Measurements from ENCODE around the gene ZNF343.
"Not testable (repeated sequence)": the region's sequence is repeated elsewhere in the genome, so short reads cannot be mapped to it uniquely, and the experiment has no call there.

The ZNF343 gene

GRCh38 chr20:2535711-2536559, 27.2 kb upstream of the ZNF343 start:
- H3K9ac ChIP-seq (ENCODE audit: low read depth in 1 of 2, low read length in 2 of 2) = no peak overlapping the region
- H3K4me3 ChIP-seq (ENCODE audit: low read depth in 1 of 2, low read length in 2 of 2) = no peak overlapping the region
- no peaks in the 10 kb centered on the region for H3K27me3 ChIP-seq (ENCODE audit: control insufficient read depth in 1 of 2, insufficient read depth in 2 of 2, low read length in 2 of 2)
- no peaks in the 10 kb centered on the region for H3K36me3 ChIP-seq (ENCODE audit: control insufficient read depth in 1 of 2, insufficient read depth in 2 of 2, low read length in 2 of 2)
- no peaks in the 10 kb centered on the region for H3K4me1 ChIP-seq (ENCODE audit: control insufficient read depth in 1 of 2, insufficient read depth in 2 of 2, low read length in 2 of 2)
- no peaks in the 10 kb centered on the region for H3K9me3 ChIP-seq (ENCODE audit: control insufficient read depth in 1 of 2, low read length in 2 of 2)
- H3K27ac ChIP-seq (ENCODE audit: low read depth, low read length) = no peak overlapping the region

- Histone ChIP-seq H3K4me3 (ENCODE audit: low read depth in 1 of 2, low read length in 2 of 2) (no peak overlapping the region), H3K36me3 (ENCODE audit: control insufficient read depth in 1 of 2, insufficient read depth in 2 of 2, low read length in 2 of 2) (no peaks in the 10 kb centered on the region), H3K27me3 (ENCODE audit: control insufficient read depth in 1 of 2, insufficient read depth in 2 of 2, low read length in 2 of 2) (no peaks in the 10 kb centered on the region), H3K9me3 (ENCODE audit: control insufficient read depth in 1 of 2, low read length in 2 of 2) (no peaks in the 10 kb centered on the region), H3K4me1 (ENCODE audit: control insufficient read depth in 1 of 2, insufficient read depth in 2 of 2, low read length in 2 of 2) (no peaks in the 10 kb centered on the region), H3K9ac (ENCODE audit: low read depth in 1 of 2, low read length in 2 of 2) (no peak overlapping the region), H3K27ac (ENCODE audit: low read depth, low read length) (no peak overlapping the region)
Measured at GRCh38 chr20:2533118-2533517, 24.4 kb upstream of the ZNF343 start.

- H3K36me3 ChIP-seq (ENCODE audit: control insufficient read depth in 1 of 2, insufficient read depth in 2 of 2, low read length in 2 of 2) = no peaks in the 10 kb centered on the region
- H3K4me1 ChIP-seq (ENCODE audit: control insufficient read depth in 1 of 2, insufficient read depth in 2 of 2, low read length in 2 of 2) = peaks cover 0 to 4% of the 10 kb centered on the region in 2 donors
- H3K27ac ChIP-seq (ENCODE audit: low read depth, low read length) = no peak overlapping the region
- no peaks in the 10 kb centered on the region for H3K27me3 ChIP-seq (ENCODE audit: control insufficient read depth in 1 of 2, insufficient read depth in 2 of 2, low read length in 2 of 2)
- no peaks in the 10 kb centered on the region for H3K9me3 ChIP-seq (ENCODE audit: control insufficient read depth in 1 of 2, low read length in 2 of 2)
- H3K4me3 ChIP-seq (ENCODE audit: low read depth in 1 of 2, low read length in 2 of 2) = no peak overlapping the region
- H3K9ac ChIP-seq (ENCODE audit: low read depth in 1 of 2, low read length in 2 of 2) = no peak overlapping the region
Measured at GRCh38 chr20:2528671-2529271, 20.1 kb upstream of the ZNF343 start.

GRCh38 chr20:2527762-2528161, 19.0 kb upstream of the ZNF343 start:
- H3K4me1 ChIP-seq (ENCODE audit: control insufficient read depth in 1 of 2, insufficient read depth in 2 of 2, low read length in 2 of 2) = peaks cover 0 to 4% of the 10 kb centered on the region in 2 donors
- no peak overlapping the region for H3K27ac ChIP-seq (ENCODE audit: low read depth, low read length)
- H3K9me3 ChIP-seq (ENCODE audit: control insufficient read depth in 1 of 2, low read length in 2 of 2) = no peaks in the 10 kb centered on the region
- H3K4me3 ChIP-seq (ENCODE audit: low read depth in 1 of 2, low read length in 2 of 2) = no peak overlapping the region
- H3K9ac ChIP-seq (ENCODE audit: low read depth in 1 of 2, low read length in 2 of 2) = no peak overlapping the region
- no peaks in the 10 kb centered on the region for H3K36me3 ChIP-seq (ENCODE audit: control insufficient read depth in 1 of 2, insufficient read depth in 2 of 2, low read length in 2 of 2)
- no peaks in the 10 kb centered on the region for H3K27me3 ChIP-seq (ENCODE audit: control insufficient read depth in 1 of 2, insufficient read depth in 2 of 2, low read length in 2 of 2)

- H3K4me1 ChIP-seq (ENCODE audit: control insufficient read depth in 1 of 2, insufficient read depth in 2 of 2, low read length in 2 of 2) = peaks cover 4 to 10% of the 10 kb centered on the region in 2 donors
- H3K9me3 ChIP-seq (ENCODE audit: control insufficient read depth in 1 of 2, low read length in 2 of 2); H3K27me3 ChIP-seq (ENCODE audit: control insufficient read depth in 1 of 2, insufficient read depth in 2 of 2, low read length in 2 of 2); H3K9ac ChIP-seq (ENCODE audit: low read depth in 1 of 2, low read length in 2 of 2); H3K27ac ChIP-seq (ENCODE audit: low read depth, low read length); H3K36me3 ChIP-seq (ENCODE audit: control insufficient read depth in 1 of 2, insufficient read depth in 2 of 2, low read length in 2 of 2); H3K4me3 ChIP-seq (ENCODE audit: low read depth in 1 of 2, low read length in 2 of 2): not testable (repeated sequence)
Measured at GRCh38 chr20:2526218-2526583, 17.5 kb upstream of the ZNF343 start.

DNA sequence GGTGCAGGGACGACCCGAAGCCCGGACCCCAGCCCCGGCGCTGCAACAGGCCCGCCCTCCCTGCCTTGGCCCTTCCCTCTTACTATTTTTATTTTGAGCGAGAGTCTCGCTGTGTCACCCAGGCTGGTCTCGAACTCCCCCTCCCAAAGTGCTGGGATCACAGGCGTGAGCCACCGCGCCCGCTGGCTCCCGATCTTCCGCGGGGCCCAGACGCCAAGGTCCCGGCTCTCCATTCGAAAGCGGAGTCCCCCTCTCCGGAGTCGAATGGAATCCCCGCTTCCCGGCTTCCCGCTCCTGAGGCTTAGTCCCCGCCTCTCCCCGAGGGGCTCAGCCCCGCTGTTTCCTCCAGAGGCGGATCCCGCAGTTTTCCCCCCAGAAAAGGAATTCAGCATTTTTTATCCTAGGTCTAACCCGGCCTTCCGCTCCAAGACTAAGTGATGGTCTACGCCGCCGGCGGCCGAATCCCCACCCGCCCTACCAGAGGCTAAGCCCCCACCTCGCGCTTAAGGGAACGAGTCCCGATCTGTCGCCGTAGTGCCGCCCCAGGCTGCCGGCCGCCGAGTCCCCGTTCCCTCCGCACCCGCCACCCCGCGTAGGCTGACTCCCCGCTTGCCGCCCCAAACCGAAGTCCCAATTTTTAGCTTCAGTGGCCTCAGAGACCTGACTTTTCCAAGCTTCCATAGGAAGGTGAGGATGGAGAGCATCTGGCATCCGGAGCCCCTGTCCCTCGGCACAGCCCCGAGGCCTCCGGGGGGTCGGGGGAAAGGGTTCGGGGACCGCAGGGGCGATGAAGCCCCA, 16.2 kb upstream of the ZNF343 start:
- no peaks in the 10 kb centered on the region for H3K9me3 ChIP-seq (ENCODE audit: control insufficient read depth in 1 of 2, low read length in 2 of 2)
- no peaks in the 10 kb centered on the region for H3K36me3 ChIP-seq (ENCODE audit: control insufficient read depth in 1 of 2, insufficient read depth in 2 of 2, low read length in 2 of 2)
- H3K4me1 ChIP-seq (ENCODE audit: control insufficient read depth in 1 of 2, insufficient read depth in 2 of 2, low read length in 2 of 2) = peaks cover 4 to 11% of the 10 kb centered on the region in 2 donors
- H3K4me3 ChIP-seq (ENCODE audit: low read depth in 1 of 2, low read length in 2 of 2) = peak overlapping the region; percentile 84 to 93
- H3K27me3 ChIP-seq (ENCODE audit: control insufficient read depth in 1 of 2, insufficient read depth in 2 of 2, low read length in 2 of 2) = no peaks in the 10 kb centered on the region
- peak overlapping the region; percentile 51 to 93 for H3K9ac ChIP-seq (ENCODE audit: low read depth in 1 of 2, low read length in 2 of 2)
- peak overlapping the region; percentile 77 for H3K27ac ChIP-seq (ENCODE audit: low read depth, low read length)

- Histone ChIP-seq H3K36me3 (ENCODE audit: control insufficient read depth in 1 of 2, insufficient read depth in 2 of 2, low read length in 2 of 2) (no peaks in the 10 kb centered on the region), H3K27ac (ENCODE audit: low read depth, low read length) (peak overlapping the region; percentile 77), H3K9me3 (ENCODE audit: control insufficient read depth in 1 of 2, low read length in 2 of 2) (no peaks in the 10 kb centered on the region), H3K4me1 (ENCODE audit: control insufficient read depth in 1 of 2, insufficient read depth in 2 of 2, low read length in 2 of 2) (peaks cover 4 to 11% of the 10 kb centered on the region in 2 donors), H3K27me3 (ENCODE audit: control insufficient read depth in 1 of 2, insufficient read depth in 2 of 2, low read length in 2 of 2) (no peaks in the 10 kb centered on the region), H3K9ac (ENCODE audit: low read depth in 1 of 2, low read length in 2 of 2) (peak overlapping the region; percentile 51 to 93), H3K4me3 (ENCODE audit: low read depth in 1 of 2, low read length in 2 of 2) (peak overlapping the region; percentile 84 to 93)
Measured at GRCh38 chr20:2523919-2524708, 15.4 kb upstream of the ZNF343 start.

DNA sequence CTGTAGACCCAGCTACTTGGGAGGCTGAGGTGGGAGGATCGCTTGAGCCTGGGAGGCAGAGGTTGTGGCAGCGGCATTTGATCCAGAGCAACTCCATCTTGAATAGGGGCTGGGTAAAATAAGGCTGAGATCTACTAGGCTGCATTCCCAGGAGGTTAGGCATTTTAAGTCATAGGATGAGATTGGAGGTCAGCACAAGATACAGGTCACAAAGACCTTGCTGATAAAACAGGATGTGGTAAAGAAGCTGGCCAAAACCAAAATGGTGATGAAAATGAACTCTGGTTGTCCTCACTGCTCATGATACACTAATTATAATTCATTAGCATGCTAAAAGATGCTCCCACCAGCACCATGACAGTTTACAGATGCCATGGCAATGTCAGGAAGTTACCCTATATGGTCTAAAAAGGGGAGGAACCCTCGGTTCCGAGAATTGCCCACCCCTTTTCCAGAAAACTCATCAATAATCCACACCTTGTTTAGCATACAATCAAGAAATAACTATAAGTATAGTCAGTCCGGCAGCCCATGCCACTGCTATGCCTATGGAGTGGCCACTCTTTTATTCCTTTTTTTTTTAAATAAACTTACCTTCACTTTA, 14.2 kb upstream of the ZNF343 start:
- not testable (repeated sequence) for H3K9me3 ChIP-seq (ENCODE audit: control insufficient read depth in 1 of 2, low read length in 2 of 2); H3K9ac ChIP-seq (ENCODE audit: low read depth in 1 of 2, low read length in 2 of 2); H3K36me3 ChIP-seq (ENCODE audit: control insufficient read depth in 1 of 2, insufficient read depth in 2 of 2, low read length in 2 of 2); H3K27me3 ChIP-seq (ENCODE audit: control insufficient read depth in 1 of 2, insufficient read depth in 2 of 2, low read length in 2 of 2); H3K4me3 ChIP-seq (ENCODE audit: low read depth in 1 of 2, low read length in 2 of 2); H3K27ac ChIP-seq (ENCODE audit: low read depth, low read length)
- H3K4me1 ChIP-seq (ENCODE audit: control insufficient read depth in 1 of 2, insufficient read depth in 2 of 2, low read length in 2 of 2) = peaks cover 4 to 11% of the 10 kb centered on the region in 2 donors

- Histone ChIP-seq H3K27me3 (ENCODE audit: control insufficient read depth in 1 of 2, insufficient read depth in 2 of 2, low read length in 2 of 2) (no peaks in the 10 kb centered on the region), H3K9me3 (ENCODE audit: control insufficient read depth in 1 of 2, low read length in 2 of 2) (no peaks in the 10 kb centered on the region), H3K4me3 (ENCODE audit: low read depth in 1 of 2, low read length in 2 of 2) (no peak overlapping the region), H3K9ac (ENCODE audit: low read depth in 1 of 2, low read length in 2 of 2) (no peak overlapping the region), H3K27ac (ENCODE audit: low read depth, low read length) (no peak overlapping the region), H3K36me3 (ENCODE audit: control insufficient read depth in 1 of 2, insufficient read depth in 2 of 2, low read length in 2 of 2) (no peaks in the 10 kb centered on the region), H3K4me1 (ENCODE audit: control insufficient read depth in 1 of 2, insufficient read depth in 2 of 2, low read length in 2 of 2) (peaks cover 4 to 11% of the 10 kb centered on the region in 2 donors)
Measured at GRCh38 chr20:2521369-2522305, 12.9 kb upstream of the ZNF343 start.
